GM21367 (cell line): ENCODE results near the gene SLC9A9.

Experiments used
- ATAC-seq: cut with Tn5 transposase; IDR thresholded peaks from one replicate; pipeline ENCODE4 v1.9.1; 2021; ENCODE audit not compliant: unreplicated experiment

SLC9A9 gene

DNA sequence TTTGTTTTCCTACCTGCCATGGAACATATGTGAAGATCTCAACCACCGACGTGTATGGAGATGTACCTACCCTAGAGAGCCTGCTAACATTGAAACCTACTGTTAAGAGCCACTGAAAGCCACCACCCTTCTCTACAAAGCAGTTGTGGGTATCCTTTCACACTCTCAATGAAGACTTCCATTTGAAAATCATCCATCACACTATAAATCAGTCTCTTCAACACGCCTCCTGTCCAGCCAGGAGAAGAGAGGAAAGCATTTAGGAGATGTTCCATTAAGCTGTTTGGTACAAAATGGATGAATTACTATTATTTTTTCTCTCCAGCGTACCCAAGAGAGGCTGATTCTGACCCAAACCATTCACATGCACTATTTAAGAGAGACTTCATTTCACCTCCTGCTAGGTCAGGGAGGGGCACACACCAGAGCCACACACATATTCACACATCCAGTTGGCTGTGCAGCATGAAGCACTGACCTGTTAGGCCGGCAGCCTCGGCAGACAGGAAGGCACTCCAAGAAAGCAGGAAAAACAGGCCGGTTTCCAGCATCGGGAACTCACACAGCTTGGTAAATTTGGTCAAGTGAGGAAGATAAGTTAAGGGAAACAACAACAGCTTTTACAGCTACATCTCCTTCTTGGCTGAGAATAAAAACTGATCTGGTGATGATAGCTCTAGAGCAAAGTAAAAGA, 274.5 kb downstream of the SLC9A9 start:
- no peak for ATAC-seq

DNA sequence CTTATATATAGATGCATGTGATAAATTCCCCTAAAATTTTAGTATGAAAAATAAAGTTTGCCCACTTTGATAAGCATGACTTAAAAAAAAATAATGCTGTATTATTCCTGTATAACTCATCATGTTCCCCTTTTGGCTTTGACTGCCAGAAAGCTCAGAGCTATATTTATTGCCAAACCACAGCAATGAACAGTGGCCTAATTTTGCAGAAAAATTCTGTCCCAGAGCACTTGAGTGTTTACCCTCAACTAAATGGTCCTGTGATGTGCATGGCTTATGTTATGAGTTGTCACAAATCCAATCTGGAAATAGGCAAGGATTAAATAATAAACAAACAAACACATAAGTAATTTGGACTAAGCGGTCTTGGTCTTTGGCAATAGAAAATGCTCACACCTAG, 276.7 kb downstream of the SLC9A9 start:
- ATAC-seq, result no peak

DNA sequence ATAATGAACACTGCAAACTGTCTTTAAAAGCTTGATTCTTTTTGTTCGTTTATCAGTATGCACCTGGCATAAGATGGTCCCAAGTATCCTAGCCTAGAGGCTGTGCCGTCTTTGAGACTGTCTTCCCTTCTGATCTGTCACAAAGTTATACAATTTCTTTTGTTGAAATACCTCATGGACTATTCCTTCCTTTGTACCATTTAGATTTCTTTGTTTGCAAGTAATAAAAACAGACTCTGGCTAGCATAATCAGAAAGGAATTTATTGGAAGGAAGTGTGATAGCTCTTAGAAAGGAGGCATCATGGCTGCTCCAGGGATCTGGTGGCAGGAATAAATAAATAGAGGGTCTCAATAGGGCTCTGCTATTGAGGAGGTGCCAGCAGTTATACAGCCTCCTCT, 280.4 kb downstream of the SLC9A9 start:
- no peak for ATAC-seq

DNA sequence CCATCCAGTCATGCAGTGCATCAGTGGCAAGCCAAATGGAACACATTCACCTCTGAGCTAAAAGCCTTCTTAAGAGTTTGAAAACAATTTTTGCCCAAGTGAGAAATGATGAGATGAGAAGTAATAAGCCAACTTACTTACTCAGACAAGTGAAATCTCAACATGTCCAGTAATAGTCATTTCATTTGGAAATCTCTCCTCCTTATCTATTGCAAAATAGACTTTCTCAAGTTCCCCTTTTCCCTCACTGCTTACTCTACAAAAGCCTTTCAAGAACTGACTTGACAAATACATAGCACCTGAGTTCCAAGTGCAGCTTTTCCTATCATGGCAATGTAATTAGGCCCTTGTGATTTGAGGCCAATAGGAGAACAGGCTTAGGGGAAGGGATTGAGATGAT, 282.3 kb downstream of the SLC9A9 start:
- ATAC-seq, result no peak

DNA sequence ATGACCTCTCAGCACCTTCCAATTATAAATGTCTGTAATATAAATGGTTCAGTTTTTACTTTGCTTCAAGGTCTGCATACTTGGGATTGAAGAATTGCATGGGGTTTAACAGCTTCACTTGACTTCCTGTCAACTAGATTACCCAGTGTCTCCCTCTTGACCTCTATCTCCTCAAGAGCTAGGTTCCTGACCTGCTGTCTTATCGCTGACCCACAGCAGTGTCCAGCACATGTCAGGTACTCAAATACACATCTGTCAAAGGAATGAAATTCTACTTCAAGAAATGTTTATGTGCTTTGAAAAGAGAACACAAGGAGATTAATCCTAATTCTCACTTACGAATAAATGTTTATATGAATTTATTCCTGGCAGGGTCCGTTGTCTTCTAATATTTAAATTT, 284.5 kb downstream of the SLC9A9 start:
- no peak for ATAC-seq

DNA sequence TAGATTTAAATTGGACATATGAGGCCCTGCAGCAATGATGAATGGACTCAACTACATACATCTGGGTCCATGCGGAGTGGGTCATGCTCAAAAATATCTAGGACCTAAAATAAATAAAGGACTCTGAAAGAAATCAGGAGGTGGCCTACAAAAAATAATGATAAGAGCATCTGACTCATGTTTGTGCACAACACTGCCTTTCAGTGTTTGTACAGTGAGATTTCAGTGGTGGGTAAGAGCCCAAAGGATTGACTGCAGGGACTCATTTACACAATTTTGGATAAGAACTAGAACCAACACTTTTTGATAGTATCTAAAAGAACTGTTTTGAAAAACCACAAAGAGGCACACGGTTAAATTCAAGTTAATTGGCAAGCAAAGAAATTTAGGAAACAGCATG, 285.5 kb downstream of the SLC9A9 start:
- ATAC-seq, result no peak

DNA sequence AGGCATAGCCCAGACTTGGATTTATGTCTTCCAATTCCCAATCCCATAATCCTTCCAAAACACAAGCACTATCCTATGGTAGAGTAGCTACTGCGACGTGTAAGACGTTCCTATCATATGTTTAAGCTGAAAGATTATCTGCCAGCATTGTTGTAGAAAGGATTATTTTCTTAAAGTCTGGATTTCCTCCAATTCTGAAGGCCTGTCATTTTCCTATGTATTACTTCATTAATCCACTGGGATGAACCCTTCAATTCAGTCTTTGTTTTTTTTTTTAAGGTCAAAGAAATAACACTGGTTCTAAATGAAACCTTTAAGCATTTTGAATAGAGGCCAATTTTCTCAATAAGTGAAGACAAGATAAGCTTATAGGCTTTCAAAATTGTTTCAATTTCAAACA, 289.0 kb downstream of the SLC9A9 start:
- no peak for ATAC-seq

DNA sequence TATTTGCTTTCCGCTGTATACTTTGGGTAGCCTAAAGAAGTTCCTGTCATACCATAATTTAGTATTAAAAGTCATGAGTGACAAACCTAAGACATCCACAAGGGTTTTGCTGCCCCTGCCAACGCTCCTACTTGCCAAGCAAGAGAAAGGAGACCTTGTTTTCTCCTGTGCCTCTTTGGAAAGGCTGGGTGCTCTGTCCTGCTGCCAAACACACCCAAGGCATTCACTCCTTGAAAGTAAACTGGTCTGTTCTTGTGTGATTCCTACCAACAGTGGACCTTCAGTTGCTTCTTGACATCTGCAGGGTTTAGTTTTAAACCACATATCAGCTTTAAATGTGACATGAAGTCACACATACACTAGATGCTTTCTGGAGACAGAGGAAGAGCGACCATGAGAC, 295.4 kb downstream of the SLC9A9 start:
- ATAC-seq, result no peak

DNA sequence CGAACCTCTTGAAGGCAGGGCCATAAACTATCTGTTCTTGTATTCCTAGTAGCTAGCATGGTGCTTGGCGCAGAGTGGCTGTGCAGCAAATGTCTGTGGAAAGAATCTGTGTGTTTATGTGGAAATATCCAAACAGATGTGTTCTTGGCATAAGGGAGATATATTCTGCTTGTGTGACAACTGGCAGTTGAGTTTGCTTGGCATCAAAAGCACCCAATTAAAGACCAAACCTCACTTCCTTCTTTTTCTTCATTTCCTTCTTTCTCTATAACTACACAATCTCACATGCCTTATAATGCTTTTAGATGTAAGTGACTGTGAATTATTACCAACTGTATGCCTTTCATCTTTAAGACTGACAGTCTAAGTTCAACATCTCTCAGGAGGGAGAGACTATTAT, 296.5 kb downstream of the SLC9A9 start:
- ATAC-seq, result no peak

DNA sequence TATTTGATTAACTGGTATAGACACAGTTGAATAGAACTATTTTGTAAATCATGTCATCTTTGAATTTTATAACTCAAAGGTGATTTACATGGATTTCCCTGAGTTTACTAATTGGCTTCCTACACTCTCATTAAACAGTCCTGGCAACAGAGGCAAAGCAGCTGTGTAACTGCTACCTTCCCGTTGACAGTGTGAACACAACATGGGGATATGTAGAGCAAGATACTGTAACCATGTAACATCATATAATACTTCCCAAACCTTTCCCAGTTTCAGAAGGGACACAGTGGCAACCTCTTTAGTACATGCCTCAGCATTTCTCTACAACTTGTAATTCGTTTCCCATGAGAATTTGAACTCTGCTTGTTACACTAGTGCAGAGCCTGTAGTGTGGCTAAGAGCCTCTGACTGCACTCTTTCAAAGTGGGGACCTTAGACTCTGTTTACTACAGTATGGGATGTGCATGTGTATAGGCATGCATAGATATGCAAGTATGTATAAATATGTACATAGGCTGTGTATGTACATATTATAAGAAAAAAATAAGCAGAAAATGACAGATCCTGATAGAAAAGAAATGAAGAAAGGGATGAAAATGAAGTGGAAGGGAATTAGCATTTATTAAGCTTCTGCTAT, 299.3 kb downstream of the SLC9A9 start:
- ATAC-seq, result no peak

DNA sequence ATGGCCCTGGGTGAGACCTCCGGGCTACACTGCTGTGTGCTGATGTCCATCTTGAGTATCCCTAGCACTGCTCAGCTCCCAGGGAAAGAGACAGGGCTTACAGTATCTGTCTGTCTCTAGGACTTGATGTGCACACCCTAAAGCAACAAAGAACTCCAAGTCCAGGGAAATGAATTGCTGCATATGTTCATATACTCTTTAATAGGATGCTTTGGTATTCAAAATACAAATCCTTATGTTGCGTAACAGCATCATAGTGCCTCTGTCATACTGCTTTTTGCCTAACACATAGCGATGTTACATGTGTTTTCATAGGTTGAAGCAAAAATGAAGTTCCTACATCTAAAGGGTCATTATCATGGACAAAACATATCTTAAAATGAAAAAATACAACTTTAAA, 299.9 kb downstream of the SLC9A9 start:
- ATAC-seq, result no peak

DNA sequence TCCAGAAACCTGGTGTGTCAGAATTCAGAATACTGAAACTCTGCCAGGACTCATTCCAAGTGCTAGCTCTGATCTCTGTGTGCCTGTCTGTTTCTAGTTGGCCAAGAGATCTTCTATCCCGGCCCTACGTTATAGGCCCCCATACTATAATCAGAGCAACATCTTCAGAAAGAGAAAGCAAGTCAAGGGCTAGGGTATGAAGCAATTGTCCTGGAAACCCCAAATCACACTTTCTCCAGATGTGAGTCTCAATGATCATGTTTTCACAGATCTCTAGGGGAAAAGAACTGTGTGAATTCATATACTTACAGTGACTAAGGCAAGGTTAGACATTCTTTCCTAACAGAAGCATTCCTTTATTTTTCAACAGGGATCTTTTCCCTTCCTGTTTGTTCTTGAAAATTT, 309.7 kb downstream of the SLC9A9 start:
- no peak for ATAC-seq

DNA sequence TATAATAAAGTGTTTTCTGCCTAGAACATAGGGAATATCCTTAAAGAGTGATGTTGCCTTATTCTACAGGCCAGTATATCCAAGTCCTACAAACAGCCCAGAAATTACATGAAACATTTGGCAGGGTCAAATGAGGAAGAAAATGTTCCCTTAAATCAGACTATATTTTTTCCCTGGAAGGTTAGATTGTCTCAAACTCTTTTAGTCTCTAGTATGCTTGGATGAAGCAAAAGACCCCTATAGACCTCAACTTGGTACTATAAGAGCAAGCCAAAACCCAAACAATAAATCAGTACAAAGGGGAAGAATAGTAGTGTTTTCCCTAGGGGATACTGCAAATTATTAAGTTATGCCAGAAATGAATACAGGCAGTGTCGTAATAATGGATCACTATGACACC, 310.2 kb downstream of the SLC9A9 start:
- ATAC-seq, result no peak

DNA sequence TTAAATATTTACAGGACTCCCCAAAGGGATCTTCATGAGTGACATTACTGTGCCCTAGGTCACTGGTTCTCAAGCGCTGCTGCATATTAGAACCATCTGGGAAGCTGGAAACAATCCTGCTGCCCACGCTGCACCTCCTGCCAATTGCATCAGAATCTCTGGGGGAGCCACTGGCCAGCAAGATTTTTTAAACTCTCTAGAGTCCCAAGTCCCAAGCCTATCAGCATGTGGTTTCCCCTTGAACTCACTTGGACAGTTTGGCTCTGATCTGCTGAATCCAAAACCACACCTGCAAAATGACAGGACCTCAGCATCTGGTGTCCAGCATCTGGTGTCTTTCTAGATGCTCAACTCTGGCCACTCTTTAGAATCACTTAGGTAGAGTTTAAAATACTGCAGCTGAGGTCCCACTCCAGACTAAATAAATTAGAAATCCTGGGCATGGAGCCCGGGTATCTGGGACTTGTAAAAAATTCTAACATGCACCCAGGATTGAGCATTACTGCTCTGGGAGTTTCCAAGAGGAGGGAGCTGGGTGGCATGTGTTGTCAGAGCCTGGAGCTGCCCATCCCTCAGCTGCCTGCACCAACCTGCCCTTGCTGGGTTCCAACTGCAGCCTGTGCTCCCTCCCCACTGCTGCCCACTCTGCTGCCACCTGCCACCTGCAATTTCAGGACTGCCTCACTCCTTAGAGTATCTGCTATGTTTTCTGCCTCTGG, 311.3 kb downstream of the SLC9A9 start:
- ATAC-seq, result peak; percentile 7

DNA sequence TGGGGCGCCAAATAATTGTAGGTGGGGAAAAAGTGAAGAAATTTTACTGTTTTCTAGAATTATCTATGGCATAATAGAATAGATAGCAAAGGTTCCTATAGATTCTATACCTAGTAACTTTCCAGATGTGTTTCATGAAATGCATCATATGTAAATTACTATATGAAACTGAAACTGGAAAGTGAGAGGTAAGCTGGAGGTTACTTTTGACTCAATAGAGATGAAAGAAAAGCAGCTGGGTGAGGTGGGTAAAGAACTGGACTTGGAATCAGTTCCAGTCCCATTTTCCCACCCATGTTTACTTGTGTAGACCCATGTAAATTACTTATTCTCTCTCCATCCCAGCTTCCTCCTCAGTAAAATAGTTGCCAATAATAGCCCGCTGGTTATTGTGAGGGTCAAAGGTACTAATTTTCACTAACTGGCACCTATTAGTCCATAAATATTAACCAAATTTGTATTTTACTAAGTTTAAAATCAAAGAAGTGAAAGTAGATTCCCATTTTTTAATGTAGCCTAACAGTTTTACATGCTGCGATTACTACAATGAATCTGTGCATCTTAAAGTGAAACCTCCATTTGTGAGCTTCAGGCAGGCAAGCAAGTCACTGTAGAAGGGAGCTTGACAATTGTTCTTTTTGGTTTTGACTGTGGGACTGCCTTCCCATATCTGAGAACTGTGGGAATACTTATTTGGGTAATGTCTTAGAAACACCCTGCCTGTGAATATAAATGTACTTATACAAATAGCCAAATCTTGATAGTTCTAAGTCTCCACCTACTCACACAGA, 312.1 kb downstream of the SLC9A9 start:
- peak; percentile 93 for ATAC-seq

DNA sequence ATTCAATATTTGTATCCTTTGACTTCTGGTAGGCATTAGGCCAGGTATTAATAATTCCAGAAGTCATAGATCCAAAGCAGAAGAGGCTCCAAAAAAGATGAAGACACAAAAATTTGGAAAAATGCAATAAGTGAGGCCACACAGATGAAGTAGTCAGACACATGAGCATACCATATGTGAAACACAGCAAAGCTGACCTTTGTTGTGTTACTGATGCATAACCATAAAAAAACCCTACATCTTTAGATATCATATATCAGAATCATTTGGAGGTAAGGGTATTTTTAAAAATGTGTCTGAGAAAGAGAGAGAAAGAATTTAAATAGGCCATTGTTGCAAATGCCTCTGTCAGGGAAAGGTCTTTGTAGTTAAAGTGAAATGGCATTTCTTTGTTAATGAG, 314.9 kb downstream of the SLC9A9 start:
- ATAC-seq, result no peak

DNA sequence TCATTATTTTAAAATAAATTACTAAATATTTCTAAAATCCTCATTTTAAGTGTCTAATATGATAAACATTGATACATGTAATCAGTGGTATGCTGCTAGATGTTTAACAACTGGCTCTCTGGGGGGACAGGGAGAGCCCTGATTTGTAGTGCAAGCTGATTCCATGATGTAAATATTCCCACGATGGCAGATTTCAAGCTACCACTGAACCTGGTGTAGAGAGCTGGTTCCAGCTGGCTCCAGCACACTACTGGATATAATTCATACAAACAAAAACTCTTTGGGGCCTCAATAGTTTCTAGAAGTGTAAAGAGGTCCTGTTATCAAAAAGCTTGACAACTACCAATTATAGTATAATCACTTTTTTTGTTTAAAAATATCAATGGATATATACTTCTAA, 316.2 kb downstream of the SLC9A9 start:
- ATAC-seq, result no peak

DNA sequence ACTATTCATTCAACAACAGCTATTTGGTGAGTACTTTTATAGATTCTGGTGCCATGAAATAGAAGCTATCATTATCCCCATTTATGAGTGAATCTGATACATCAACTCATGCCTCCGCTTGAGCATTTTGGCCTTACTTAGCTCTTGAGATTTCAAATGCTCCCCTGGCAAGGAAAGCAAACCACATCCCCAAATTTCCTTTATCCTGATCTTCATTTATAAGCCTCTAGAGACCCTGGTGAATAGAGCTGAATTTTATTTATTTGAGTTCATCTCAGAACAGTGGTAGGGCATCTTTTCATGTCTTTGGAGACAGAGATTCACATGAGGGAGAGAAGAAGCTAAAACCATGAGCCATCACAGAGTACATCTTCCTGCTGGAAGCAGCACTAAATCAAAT, 317.2 kb downstream of the SLC9A9 start:
- no peak for ATAC-seq

DNA sequence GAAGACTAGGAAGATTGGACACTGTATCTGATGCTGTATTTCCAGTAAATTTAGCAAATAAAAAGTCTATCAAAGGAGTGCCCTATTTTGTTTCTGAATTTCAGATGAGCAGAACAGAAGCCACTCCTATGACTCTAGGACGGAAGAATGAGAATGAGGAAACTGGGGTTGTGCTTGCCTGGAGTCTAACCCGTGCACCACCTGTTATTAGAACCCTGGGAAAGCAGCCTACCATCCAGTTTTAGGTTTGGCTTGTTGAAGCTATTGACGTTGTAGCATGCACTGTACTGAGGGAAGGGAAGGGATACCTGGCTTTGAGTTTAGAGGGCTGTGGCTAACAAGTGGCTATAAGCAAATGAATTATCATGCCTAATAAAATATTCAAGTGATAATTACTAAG, 318.5 kb downstream of the SLC9A9 start:
- ATAC-seq, result no peak

DNA sequence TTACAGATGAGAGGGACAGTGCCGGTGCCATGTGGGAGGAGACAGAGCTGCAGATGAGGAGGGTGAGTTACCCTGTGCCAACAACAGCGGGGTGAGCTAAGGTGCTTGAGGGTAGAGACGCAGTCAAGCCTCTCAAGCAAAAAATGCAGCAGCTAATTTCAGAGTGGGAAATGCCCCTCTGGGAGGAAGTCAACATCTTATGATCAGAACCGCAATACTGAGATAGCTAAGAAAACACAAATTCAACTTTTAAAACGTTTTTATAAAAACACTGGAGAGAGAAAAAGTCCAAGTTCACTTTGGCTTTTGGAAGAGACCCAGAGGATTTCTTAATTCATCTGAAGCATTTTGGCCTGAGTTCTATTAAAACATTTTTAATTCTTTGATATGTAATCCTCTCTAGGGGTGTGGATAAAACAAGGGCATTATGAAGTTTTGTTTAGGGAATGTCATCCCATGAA, 319.2 kb downstream of the SLC9A9 start:
- ATAC-seq, result peak; percentile 73

DNA sequence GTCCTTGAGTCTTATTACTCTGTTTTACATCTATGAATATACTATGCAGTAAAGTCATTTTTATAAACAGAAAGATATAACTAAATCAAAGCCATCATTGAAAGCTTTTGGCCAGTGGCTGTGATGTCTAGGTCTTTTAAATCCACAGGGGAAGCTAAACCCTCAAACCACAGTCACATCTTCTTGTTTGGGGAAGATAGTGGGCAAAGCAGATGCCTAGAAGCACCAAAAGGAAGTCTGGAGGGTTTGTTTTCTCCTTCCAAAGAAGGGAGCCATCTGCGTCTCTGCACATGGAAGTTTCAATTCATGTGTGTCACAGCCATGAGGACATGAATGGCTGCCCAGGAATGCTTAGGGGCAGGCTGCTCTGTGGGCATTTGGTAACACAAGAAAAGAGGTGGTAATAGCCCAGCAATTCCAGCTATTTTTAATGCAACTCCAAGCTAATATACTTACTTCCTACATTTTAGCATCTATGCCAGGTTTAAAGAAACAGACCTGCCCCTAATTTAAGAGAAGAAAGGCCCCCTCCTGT, 322.2 kb downstream of the SLC9A9 start:
- ATAC-seq, result no peak
